GM21576 (cell line): Measurements from ENCODE around the gene DCAF4L1.
A peak's percentile ranks its signal among the peaks of the same experiment; 100 is the strongest.

Experiments
- ATAC-seq: cut with Tn5 transposase; IDR thresholded peaks from one replicate; pipeline ENCODE4 v1.9.1; 2021; ENCODE audit warnings: mild to moderate bottlenecking, moderate library complexity; ENCODE audit not compliant: unreplicated experiment

The DCAF4L1 gene, protein sequence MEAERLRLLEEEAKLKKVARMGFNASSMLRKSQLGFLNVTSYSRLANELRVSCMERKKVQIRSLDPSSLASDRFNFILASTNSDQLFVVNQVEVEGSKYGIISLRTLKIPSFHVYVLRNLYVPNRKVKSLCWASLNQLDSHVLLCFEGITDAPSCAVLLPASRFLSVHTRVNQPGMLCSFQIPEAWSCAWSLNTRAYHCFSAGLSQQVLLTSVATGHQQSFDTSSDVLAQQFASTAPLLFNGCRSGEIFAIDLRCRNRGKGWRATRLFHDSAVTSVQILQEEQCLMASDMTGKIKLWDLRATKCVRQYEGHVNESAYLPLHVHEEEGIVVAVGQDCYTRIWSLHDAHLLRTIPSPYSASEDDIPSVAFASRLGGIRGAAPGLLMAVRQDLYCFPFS

DNA sequence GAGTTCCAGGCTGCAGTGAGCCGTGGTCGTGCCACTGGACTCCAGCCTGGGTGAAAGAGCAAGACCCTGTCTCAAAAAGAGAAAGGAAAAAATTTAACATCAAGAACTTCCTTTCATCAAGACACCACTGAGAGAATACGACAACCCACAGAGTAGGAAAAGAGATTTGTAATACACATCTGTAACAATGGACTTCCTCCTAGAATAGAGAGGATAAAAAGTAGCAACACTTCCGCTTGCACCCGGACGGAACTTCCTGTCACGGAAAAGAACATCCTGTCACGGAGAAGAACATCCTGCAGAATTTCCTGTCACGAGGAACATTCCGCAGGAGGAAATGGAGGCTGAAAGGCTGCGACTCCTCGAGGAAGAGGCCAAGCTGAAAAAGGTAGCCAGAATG is at the start of gene DCAF4L1:
Gene DCAF4L1 (plus strand): TSS at position 301 of the 400 bp plus-strand sequence. CDS start 37 bp downstream, at position 338.
- ATAC-seq = no peak

DNA sequence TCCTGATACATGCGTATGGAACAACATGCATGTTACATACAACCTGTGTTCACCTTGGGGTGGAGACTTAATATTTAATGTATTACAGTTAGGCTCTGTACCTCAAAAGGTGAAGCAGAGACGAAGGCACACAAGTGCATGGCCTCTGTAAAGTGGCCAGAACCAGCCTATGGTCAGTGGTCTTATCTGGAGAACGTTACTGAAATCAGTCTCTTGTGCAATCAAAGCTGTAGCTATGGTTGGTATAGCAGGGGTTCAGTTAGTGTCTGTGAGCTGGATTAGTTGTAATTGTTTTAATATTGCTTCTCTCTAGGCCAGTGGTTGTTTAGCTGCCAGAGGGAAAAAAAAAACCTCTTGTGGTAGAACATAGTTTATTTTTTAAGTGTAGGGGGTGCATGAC is 48.6 kb upstream of the DCAF4L1 start:
- no peak for ATAC-seq

DNA sequence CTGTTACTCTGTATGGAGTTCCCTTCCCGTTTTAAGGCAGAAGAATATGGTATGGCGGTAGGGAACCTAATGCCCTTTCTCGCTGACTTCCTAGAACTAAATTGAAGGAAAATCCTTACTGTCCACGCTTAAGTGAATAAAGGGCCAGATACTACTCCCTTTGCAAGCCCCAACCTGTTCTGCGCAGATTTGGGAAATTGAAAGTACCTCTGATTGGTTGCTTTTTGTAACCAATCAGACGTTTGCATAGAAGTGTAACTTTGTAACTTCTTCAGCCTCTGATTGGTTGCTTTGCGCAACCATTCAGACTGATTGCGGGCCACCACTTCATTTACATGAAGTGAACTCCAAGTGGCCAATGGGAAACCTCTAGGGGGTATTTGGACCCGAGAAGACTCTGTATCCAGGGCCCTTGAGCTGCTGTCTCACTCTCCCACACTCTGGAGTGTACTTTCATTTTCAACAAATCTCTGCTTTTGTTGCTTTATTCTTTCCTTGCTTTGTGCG is 47.5 kb upstream of the DCAF4L1 start:
- no peak for ATAC-seq

DNA sequence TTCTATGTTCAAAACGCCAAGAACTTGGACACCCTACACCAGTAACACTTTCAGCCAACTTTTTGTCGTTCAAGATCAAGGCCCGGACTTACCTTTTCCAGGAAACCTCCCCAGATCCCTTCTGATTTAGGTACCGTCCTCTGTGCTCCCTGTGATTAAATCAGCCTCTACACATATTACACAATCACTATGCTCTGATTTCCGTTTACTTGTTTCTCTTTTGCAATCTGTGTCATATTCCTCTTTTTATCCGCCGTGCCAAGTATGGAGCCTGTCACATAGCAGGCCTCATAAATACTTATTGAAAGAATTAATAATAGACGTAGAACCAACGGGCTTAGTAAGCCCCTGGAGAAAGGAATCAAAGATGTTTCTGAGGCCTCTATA is 47.0 kb upstream of the DCAF4L1 start:
- ATAC-seq = no peak

DNA sequence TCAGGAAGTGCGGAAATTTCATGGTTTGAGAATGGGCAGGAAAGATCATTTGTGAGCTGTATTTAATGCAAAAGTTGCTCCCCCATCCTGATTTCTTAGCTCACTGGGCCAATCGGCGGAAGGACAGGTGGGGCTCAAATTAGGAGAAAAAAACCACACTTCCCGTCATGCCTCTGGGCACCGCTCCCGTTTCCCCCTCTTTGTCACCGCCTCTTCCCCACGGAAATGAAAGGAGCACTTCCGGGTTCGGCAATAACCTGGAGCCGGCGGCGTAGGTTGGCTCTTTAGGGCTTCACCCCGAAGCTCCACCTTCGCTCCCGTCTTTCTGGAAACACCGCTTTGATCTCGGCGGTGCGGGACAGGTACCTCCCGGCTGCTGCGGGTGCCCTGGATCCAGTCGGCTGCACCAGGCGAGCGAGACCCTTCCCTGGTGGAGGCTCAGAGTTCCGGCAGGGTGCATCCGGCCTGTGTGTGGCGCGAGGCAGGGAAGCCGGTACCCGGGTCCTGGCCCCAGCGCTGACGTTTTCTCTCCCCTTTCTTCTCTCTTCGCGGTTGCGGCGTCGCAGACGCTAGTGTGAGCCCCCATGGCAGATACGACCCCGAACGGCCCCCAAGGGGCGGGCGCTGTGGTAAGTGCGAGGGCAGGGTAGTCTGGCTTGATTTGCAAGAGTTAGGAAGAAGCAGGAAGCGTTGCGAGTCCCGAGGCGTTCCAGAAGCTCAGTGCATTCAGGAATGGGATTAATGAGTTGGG is 46.5 kb upstream of the DCAF4L1 start, which contains the start of gene TMEM33:
Gene TMEM33 (plus strand): TSS at position 529 of the 751 bp plus-strand sequence. CDS start 56 bp downstream, at position 585.
- peak; percentile 92 for ATAC-seq

DNA sequence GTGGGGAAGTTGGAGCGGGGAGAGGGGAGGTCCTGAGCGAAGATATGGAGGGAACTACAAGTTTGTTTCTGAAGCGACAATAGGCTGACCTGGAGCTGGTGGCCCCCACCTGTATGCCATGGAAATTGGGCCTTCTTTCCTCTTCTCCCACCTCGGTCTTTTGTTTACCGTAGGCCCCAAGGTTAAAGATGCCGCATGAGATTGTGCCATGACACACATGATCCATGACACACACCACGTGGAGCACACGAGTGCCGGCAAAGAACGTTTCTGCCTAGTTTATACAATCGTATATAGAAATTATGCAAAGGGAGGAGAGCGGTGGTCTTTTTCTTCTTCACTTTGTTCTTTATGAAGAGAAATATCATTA is 45.9 kb upstream of the DCAF4L1 start:
- peak; percentile 12 for ATAC-seq

DNA sequence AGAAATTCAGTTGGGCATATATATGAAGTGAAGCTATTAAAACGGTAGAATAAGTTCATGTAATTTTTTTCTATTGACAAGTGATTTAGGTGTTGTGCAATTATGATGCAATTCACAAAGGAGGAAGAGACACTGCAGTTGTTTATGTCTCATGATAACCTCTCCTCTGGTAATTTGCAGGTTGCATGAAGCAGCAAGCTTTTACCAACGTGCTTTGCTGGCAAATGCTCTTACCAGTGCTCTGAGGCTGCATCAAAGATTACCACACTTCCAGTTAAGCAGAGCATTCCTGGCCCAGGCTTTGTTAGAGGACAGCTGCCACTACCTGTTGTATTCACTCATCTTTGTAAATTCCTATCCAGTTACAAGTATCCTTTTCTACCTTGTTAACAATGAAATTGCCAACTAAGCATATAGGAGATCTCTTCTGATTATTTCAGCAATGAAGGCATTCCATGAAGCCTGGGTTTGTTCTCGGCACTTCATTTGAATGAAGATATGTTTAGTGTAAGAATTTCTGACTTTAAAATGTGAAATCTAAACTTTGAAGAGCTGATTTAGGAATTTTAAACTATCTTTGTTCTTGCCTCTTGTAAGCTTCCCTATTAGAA is 42.4 kb upstream of the DCAF4L1 start:
- ATAC-seq = no peak

DNA sequence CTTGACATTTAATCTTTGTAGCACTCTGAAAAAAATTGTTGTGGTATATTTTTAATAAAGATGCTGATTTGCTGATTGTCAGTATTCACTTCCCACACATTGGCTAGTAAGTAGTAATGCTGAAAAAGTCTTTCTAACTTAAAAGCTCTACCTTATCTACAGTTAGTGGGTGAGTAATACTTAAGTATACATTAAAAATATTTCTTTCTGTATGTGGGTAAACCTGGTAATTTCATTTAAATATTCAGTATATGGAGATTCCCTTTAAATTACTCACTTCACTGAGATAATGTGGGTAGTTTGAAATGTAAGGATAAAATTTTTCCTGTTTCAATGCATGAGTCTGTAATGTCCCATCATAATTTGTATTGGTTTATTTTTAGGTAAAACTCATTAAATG is 40.7 kb upstream of the DCAF4L1 start:
- ATAC-seq = no peak

DNA sequence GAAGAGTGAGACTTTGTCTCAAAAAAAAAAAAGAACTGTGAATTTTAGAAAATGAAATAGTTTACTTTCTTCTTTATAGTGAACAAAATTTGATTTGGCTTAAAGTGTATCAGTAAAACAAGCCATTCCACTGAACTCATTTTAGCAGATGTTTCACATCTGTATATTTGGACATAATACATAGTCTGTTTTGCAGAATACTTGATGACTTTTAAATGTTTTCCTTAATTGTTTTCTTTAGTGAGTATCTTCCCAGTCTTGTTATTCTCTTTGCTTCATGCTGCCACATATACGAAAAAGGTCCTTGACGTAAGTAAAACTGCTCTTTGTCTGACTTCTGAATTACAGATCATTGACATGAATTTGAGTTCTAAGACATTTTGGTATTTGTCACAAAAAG is 38.0 kb upstream of the DCAF4L1 start:
- ATAC-seq = no peak

DNA sequence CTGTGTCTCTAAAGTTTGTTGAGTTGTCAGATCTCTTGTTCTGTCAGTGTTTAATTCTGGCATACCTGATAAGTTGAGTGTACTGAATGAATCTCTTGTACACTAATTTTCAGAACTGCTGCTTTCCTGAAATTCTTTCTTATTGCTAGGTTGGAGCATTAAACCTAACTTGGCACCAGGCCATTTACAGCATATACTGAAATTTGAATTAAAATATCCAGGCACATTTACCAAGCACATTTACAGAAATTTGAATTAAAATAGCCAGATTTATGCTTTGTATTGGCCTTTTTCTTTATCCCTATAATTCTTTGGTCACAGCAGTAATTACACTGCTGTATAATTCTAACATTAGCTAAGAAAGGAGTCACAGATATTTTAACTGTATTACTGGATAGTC is 37.5 kb upstream of the DCAF4L1 start:
- ATAC-seq = no peak

DNA sequence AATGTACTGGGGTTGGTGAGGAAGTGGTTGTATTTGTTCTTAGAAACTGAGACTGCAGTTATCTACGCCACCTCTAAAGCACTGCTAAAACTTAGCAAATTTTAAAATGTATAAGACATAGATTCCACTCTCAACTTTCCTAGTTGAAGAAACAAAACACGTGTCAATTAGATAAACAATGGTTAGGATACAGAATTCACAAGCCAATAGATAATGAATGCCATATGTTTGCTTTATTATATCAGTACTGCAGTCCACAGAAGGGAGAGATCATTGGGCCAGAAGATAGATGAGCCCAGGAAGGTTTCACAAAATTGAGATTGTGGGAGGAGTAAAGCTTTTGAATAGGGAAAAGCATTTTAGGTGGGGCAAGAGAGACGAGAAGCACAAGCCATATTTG is 32.0 kb upstream of the DCAF4L1 start:
- ATAC-seq = no peak

DNA sequence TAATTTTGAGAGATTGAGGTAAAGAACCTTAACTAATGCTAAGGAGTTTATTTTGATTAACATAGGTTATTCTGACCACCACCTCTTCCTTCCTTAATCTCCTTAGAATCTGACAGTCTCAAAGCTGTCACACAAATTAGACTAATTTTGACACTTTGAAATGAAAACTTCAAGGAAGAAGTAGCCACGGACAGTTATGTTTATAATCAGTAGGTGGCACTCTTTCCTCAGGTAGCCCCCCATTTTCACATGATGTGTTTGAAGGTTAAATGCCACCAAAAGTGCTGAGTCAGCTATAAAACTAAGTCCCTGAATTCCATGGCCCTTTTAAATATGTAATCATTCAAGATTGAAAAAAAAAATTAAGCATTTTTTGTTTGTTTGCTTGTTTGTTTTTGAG is 23.9 kb upstream of the DCAF4L1 start:
- no peak for ATAC-seq

DNA sequence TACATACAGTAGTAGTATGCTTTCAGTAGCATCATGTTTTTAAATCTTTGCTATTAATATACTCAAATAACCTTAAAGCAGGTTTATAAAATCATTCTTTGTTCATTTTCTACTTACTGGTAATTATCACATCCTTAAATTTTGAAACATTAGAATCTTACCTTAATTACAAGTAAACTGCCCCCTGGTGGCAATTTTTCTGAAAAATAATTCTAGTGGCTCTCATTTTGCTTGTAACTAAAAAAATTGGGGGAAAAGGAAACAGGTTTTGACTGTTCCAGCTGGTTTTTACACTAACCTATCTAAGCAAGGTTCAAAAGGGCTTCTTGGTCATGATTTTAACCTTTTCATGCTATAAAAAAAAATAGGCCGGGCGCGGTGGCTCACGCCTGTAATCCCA is 18.5 kb upstream of the DCAF4L1 start:
- no peak for ATAC-seq

DNA sequence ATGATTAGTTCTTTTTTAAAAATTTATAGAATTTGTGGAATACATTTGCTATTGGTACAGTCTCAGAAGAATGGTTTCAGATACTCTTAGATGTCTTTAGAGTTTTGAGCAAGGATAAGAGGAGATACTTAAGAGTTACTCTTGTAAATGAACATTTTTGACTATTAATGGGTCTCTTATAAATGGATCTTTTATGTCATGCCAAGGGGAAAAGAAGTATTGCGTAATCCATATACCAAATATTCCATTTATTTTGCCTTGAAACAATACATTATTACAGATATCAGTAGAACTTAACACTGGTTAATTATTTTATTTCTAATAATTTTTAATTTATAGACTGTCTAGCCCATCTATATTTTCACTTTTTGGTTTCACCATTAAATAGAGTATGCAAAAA is 17.2 kb upstream of the DCAF4L1 start:
- ATAC-seq = no peak

DNA sequence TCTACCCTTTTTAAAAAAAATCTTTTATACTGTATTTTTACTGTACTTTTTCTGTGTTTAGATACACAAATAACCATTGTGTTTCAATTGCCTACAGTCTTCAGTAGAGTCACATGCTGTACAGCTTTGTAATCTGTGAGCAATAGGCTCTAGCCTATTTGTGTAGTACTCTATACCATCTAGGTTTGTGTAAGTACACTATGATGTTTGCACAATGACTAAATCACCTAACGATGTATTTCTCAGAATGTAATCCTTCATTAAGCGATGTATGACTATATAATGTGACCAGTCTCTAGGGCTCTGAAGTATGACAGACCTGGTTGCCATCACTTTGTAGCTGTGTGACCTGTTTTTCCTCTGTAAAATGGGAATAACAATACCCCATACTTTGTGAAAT is 14.2 kb upstream of the DCAF4L1 start:
- no peak for ATAC-seq

DNA sequence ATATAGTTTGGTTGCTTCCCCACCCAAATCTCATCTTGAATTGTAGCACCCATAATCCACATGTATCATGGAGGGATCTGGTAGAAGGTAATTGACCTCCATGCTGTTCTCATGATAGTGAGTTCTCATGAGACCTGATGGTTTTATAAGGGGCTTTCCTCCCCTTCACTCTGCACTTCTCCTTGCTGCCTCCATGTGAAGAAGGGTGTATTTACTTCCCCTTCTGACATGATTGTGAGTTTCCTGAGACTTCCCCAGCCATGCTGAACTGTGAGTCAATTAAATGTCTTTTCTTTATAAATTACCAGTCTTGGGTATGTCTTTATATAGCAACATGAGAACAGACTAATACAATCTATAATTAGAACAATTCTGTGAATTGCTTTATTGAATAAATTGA is 11.9 kb upstream of the DCAF4L1 start:
- no peak for ATAC-seq

DNA sequence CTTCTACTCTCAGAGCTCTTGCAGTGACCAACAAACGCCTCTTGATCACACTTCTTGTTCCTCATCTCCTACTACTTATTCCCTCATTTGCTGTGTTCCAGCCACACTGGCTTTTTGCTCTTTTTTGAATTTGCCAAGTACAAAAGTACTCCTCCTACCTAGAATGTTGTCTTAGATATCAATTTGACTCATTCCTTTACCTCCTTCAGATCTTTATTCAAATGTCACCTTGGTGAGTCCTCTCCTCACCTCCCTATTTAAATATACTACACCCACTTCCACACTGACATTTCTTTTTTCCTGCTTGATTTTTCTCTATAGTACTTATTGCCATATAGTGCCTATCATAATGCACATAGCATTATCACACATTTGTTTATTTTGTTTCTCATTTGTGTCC is 6.2 kb upstream of the DCAF4L1 start:
- ATAC-seq = no peak

DNA sequence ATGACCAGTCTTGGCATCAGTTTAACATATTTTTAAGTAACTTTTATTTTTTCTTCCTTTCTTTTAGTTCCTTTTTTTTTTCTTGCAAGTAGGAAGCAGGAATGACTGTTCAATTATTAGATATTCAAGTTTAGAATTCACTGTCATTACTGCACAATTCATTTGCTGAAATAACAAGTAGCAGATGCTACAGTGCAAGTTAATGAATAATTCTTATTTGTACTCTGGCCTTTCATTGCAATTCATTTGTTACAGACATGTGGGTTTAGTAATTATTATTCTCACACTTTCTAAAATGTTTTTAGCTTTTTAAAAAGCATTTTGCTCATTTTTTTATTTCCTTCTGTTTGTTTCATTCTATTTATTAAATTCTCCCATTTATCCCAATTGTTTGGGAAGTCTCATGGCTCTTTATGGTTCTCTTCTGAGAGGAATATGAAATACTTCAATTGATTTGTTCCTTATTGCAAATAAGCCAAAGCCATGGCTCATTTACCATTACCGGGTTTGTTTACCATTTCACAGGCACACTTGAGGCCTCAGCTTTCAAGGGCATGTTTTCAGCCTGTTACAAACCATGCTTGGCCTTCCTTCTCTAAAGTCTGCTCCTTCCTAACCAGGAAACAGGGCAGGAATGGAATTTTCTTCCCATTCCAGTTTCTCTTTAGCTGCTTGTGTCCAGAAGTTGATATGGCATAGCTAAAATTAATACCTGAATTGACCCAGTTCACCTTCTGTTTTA is 4.6 kb upstream of the DCAF4L1 start:
- ATAC-seq = no peak

DNA sequence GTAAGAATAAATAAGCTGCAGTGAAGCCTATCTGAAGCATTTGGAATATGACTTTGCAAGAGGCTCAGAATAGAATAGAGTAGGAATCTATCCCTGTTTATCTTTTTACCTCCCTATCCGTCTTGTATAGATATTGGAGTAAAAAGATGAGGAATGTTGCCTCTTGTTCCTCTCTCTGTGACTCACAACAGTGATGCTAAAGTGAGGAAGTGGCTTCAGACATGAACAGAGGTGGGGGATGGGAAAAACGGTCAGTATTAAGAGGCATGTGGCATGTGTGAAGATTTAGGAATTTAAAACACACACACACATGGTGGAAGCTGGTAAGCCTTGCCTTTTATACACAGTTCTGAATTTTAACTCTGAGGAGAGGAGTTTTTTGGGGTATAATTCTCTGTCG is 3.8 kb upstream of the DCAF4L1 start:
- no peak for ATAC-seq

DNA sequence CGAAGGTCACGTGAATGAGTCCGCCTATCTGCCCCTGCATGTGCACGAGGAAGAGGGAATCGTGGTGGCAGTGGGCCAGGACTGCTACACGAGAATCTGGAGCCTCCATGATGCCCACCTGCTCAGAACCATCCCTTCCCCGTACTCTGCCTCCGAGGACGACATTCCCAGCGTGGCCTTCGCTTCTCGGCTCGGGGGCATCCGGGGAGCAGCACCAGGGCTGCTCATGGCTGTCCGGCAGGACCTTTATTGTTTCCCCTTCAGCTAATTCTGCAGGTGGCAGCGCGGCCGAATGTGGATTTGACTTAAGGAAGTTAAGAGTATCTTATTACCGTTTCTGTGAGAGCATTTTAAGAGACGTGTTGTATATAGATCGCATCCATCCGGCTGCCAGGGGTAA is 1.2 kb downstream of the DCAF4L1 start:
- no peak for ATAC-seq

DNA sequence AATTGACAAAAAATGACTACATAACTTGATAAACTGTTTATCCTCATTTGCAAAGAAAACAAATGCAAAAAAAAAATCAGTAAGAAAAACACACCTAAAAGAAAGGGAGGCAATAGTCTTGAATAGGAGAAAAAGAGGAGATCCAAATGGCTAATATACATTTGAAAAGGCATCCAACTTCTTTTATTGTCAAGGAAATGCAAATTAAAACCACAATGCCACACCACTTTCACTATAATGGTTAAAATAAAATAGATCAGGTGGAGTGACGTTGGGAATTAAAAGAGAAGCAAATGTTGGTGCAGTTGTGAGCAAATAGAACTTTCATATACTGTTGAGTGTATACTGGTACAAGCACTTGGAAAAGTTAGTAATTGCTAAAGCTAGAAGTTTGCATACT is 3.6 kb downstream of the DCAF4L1 start:
- ATAC-seq = no peak
